IPS-NIHi11 (cell line): Measurements from ENCODE around the gene PSG4.
"Not testable (repeated sequence)": the region's sequence is repeated elsewhere in the genome, so short reads cannot be mapped to it uniquely, and the experiment has no call there.

Experiments
- DNase-seq: peaks from one replicate; pipeline ENCODE4 v3.0.0; 2012; ENCODE audit warnings: mixed read lengths, low spot score

The PSG4 gene

GRCh38 chr19:43205471-43206105, at the start of gene PSG4:
TSS of gene PSG4 (minus strand) at chr19:43205638. CDS start at chr19:43205536, 102 bp downstream.
- DNase-seq: not testable (repeated sequence)

GRCh38 chr19:43251428-43251827, 46.0 kb upstream of the PSG4 start:
- not testable (repeated sequence) for DNase-seq

DNA sequence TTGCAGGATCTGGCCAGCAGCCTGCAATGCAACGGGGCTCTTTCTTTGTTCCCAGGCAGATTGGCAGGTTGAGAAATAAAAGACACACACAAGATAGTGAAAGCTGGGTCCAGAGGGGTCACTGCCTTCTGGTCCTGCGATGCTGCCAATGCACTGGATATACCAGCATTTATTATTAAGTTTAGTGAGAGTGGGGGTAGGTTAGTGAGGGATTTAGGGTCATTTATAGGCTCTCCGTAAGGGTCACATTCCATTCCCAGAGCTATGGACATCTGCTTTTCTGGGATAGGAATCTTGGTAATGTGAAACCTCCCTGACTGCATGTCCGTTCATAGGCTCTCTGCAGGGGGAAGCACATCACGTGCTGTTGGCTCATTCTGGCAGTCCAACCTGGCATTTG, 44.9 kb upstream of the PSG4 start:
- DNase-seq: not testable (repeated sequence)

GRCh38 chr19:43248635-43249002, 43.2 kb upstream of the PSG4 start:
- not testable (repeated sequence) for DNase-seq

- not testable (repeated sequence) for DNase-seq
Measured at GRCh38 chr19:43247243-43247880, 41.9 kb upstream of the PSG4 start.

GRCh38 chr19:43245848-43246247, 40.4 kb upstream of the PSG4 start:
- DNase-seq: not testable (repeated sequence)

DNA sequence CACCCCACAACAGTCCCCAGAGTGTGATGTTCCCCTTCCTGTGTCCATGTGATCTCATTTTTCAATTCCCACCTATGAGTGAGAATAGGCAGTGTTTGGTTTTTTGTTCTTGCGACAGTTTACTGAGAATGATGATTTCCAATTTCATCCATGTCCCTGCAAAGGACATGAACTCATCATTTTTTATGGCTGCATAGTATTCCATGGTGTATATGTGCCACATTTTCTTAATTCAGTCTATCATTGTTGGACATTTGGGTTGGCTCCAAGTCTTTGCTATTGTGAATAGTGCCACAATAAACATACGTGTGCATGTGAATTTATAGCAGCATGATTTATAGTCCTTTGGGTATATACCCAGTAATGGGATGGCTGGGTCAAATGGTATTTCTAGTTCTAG, 36.8 kb upstream of the PSG4 start:
- not testable (repeated sequence) for DNase-seq

- DNase-seq: not testable (repeated sequence)
Measured at GRCh38 chr19:43238213-43238612, 32.8 kb upstream of the PSG4 start.

DNA sequence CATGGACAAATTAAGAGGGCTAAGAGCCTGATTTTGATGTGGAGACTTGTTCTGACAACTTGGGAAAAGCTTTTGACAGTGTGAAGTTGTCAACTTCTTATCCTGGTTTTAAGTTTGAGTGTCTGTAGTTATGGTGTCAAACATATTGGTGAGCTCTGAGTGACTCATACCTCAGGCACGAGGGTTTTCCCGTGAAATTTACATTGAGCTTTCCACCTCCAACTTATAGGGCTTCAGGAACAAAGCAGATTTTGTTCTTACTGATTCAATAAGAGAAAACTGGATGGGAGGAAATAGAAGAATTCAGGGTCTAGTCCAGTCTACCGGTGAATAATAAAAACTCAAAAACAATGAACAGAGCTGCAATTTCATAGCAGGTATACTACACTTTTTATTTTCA, 30.2 kb upstream of the PSG4 start:
- not testable (repeated sequence) for DNase-seq

- no peak for DNase-seq
Measured at GRCh38 chr19:43229315-43229714, 23.9 kb upstream of the PSG4 start.

DNA sequence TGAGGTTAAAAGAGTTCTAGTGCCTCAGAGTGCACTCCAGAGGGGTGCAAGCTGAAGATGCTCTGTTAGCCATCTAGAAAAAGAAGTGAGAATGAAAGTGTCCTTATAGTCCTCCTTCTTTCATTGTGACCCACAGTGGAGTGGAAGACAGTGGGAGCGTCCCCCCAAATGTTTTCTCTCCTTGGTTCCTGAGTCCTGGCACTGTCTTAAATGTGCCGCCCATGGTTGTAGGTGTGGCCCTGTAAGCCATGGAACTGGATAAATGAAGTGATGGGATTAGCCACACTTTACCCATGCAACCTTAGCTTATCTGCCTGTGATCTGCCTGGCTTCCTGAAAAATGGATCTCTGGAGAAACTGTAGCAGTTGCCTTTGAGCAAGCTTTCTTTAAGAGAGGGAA, 23.3 kb upstream of the PSG4 start:
- not testable (repeated sequence) for DNase-seq

DNA sequence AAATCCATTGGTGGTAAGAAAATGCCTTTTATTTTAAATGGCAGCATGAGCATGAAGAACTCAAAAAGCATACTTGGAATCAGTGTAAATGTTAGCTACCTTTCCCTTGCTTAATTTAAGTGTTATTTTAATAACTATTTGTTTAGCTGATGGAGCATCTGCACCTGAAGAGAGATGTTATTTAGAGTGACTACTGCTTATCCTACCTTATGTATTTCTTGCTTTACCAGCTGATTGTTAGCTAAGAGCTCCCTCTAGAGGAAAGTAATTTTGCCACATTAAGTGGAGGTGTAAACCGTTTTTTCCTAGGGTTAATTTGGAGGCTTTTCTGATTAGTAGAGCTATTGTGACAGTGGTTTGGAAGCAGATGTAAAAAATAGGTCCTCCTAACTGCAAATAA, 21.5 kb upstream of the PSG4 start:
- DNase-seq: not testable (repeated sequence)

- DNase-seq: no peak
Measured at GRCh38 chr19:43224855-43225253, 19.4 kb upstream of the PSG4 start.

DNA sequence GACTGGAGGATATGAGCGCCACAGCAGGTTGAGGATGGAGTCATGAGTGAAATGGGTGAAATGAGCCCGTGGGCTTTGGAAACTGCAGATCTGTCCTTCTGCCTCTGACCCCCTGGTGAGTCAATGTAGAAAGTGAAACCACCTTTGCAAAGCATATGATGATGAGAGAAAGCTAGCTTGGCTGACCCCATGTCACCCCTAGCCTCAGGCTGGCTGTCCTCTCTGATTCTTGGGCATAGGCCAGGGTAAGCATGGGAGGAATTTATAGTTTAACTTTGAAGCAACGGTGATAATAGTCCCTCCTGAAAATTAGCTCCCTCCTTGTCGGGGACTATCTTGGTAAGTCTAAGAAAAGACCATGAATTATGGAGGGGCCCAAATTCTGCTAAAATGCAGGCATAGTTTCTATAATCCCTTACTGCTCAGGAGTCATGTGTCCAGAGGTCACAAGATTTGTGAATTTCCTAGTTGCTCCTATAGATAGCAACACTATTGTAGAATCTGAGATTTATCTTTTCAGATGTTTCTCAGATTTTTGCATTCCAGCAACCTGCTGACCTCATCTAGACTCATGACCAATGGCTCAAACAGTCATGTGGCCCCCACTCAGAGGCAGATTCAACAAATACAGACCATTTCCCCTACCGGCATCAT, 18.9 kb upstream of the PSG4 start:
- not testable (repeated sequence) for DNase-seq

DNA sequence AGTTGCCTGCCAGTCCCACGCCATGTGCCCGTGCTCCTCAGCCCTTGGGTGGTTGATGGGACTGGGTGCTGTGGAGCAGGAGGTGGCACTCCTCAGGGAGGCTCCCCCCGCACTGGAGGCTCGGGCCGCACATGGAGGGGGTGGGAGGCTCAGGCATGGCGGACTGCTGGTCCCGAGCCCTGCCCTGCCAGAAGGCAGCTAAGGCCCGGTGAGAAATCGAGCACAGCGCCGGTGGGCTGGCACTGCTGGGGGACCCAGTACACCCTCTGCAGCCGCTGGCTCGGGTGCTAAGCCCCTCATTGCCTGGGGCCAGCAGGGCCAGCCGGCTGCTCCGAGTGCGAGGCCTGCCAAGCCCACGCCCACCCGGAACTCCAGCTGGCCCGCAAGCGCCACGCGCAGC, 16.5 kb upstream of the PSG4 start:
- DNase-seq: not testable (repeated sequence)

DNA sequence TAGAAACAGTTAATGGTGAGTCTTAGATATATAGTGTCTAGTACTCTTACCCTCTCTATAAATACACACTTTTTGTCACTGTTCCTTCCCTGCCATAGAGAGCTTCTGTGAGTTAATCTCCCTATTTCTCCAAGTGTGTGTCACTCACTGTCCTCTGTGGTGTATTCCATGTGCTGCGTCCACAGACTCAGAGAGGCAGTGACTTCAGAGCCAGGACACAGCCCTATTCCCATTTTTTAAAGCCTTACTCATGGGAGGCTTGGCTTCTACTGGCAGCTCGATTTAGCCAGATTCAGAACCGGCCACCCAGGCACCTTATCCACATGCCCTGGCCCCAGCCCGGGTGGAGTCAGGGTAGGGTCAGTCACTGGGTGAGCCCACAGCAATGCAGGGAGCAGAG, 13.7 kb upstream of the PSG4 start:
- DNase-seq: not testable (repeated sequence)

- DNase-seq: not testable (repeated sequence)
Measured at GRCh38 chr19:43215881-43216280, 10.4 kb upstream of the PSG4 start.

DNA sequence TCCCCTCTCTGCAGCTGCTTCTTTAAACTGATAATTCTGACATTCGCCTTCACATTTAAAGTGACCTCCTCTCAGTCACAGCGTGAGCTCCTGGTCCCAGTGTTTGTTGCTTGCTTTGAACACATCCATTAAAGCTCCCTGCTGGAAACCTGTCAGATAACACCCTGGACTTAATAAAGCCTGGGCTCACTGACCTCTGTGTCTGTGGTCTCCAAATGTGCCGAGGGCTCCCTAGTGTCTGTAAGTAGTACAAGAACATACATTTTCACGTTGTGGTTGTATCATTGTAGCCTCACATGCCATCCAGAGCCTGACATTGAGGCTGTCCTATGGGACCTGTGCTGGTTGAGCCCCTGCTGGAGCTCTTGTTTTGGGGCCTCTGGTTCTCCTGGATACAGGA, 2.6 kb upstream of the PSG4 start:
- no peak for DNase-seq

GRCh38 chr19:43207174-43207573, 1.7 kb upstream of the PSG4 start:
- peak; percentile 2 for DNase-seq

- DNase-seq: not testable (repeated sequence)
Measured at GRCh38 chr19:43203611-43204010, 1.8 kb downstream of the PSG4 start.

GRCh38 chr19:43201891-43202290, 3.5 kb downstream of the PSG4 start:
- DNase-seq: not testable (repeated sequence)

- DNase-seq: not testable (repeated sequence)
Measured at GRCh38 chr19:43201337-43201801, 4.1 kb downstream of the PSG4 start.
